ENCODE measurements around the gene GABPB1.

DNA sequence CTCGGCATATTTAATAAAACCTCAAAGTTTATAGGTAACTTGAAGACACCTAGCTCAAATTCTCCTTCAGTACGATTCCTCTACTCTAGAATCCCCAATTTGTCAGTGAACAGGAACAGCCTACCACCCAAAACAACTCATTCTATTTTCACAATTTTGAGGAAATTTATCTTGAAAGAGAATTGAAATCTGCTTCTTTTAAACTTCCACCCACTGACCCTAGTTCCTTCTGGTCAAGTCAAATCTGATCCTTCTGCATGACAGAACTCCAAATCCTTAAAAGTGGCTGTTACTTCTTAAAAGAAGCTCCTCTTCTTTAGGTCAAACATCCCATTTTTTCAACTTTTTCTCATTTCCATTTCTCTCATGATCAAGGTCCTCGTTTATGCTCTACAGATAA lies 4.4 kb downstream of the GABPB1 start:
- TF ChIP-seq CTCF (IDR thresholded peaks at IDR 0.05): no peak
- TF ChIP-seq EZH2phosphoT487 (IDR thresholded peaks at IDR 0.05): no peak
